ENCODE results near the gene A3GALT2. TPM values are rescaled to one million over a fixed set of nuclear protein-coding genes. Genes with fewer than 3 reads are reported as not detected.

A3GALT2 gene
- polyA plus RNA-seq, 2 of the 4 experiments (the other 2 are of a cell fraction), result not detected

GRCh38 chr1:33366762-33367484, 46.0 kb upstream of the A3GALT2 start:
- H3K4me3 ChIP-seq, result no peak overlapping the region
- no peaks in the 10 kb centered on the region for H3K4me1 ChIP-seq
- FAIRE-seq, result no peak
- H3K9me3 ChIP-seq, result no peaks in the 10 kb centered on the region
- DNase-seq (ENCODE audit: low read depth in 1 of 2, low spot score in 1 of 2), result no peak
- no peak overlapping the region for H3K27ac ChIP-seq
- CTCF ChIA-PET, result interaction anchor here (0.8 to 13.0 kb wide), 14 partner anchors 10 to 246 kb away, joined by 3 to 162 read pairs (median 4); no protein-coding TSS in a partner anchor
- POLR2A ChIA-PET, result no interaction called here
- TF ChIP-seq CHD4 (IDR thresholded peaks at IDR 0.05; ENCODE audit: borderline replicate concordance), result no peak
- 79% methylated on average over 13 of the region's 14 CpGs for WGBS (ENCODE audit: missing lambda C conversion rate)
- H3K4me2 ChIP-seq, result no peak overlapping the region
- ATAC-seq, result no peak

DNA sequence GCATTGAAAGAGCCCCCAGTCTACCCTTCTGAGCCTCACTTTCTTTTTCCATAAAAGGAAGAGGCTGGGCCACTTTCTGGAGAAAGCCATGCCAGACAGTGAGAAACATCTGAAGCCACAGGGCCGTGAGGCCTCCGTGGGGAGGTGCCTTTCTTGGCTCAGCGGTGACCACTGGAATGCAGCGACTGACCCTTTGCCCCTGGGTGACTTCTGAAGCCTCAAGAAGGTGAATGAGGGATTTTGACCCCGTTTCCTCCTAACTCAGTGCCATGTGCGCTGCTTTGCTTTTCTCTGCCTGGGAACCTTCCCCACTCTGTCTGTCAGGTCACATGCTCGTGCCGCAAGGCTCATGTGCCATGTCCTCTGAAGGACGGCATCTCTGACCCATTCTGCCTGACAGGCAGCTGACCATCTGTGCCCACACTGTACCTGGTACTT, 44.7 kb upstream of the A3GALT2 start:
- ChIA-PET CTCF (interaction anchor here (2.0 to 13.0 kb wide), 3 partner anchors 9 to 90 kb away, joined by 7 to 162 read pairs (median 8); no protein-coding TSS in a partner anchor), POLR2A (no interaction called here)
- FAIRE-seq (no peak), ATAC-seq (no peak), DNase-seq (ENCODE audit: low read depth in 1 of 2, low spot score in 1 of 2) (no peak)
- WGBS (ENCODE audit: missing lambda C conversion rate), result 83% methylated on average over 9 of the region's 9 CpGs
- no peaks in the 10 kb centered on the region for H3K4me1 ChIP-seq
- no peak overlapping the region for H3K4me2 ChIP-seq
- TF ChIP-seq RAD21 (conservative IDR thresholded peaks at IDR 0.05 in 1 of 2, IDR thresholded peaks at IDR 0.05 in 1 of 2) (no peak), NPAS2 (CRISPR knock-in tag; IDR thresholded peaks at IDR 0.05; ENCODE audit: borderline replicate concordance) (no peak), ESRRA (IDR thresholded peaks at IDR 0.05; ENCODE audit: borderline replicate concordance, low read length) (no peak), HMGXB4 (CRISPR knock-in tag; IDR thresholded peaks at IDR 0.05; ENCODE audit: borderline replicate concordance) (no peak), HES2 (IDR thresholded peaks at IDR 0.05) (no peak), CBX2 (IDR thresholded peaks at IDR 0.05; ENCODE audit: borderline replicate concordance, low read depth) (no peak), FOSB (CRISPR knock-in tag; IDR thresholded peaks at IDR 0.05) (no peak)
- TF ChIP-seq, protein P1, sequence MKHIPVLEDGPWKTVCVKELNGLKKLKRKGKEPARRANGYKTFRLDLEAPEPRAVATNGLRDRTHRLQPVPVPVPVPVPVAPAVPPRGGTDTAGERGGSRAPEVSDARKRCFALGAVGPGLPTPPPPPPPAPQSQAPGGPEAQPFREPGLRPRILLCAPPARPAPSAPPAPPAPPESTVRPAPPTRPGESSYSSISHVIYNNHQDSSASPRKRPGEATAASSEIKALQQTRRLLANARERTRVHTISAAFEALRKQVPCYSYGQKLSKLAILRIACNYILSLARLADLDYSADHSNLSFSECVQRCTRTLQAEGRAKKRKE (CRISPR knock-in tag; IDR thresholded peaks at IDR 0.05; ENCODE audit: low read depth), result no peak
- H3K4me3 ChIP-seq, result no peak overlapping the region
- no peaks in the 10 kb centered on the region for H3K9me3 ChIP-seq
- H3K27ac ChIP-seq, result no peak overlapping the region

- no peak overlapping the region for H3K4me2 ChIP-seq
- DNase-seq (ENCODE audit: low read depth in 1 of 2, low spot score in 1 of 2) (no peak), FAIRE-seq (no peak), ATAC-seq (no peak)
- 95% methylated on average over 2 of the region's 2 CpGs for WGBS (ENCODE audit: missing lambda C conversion rate)
- H3K9me3 ChIP-seq, result no peaks in the 10 kb centered on the region
- no peak overlapping the region for H3K27ac ChIP-seq
- ChIA-PET CTCF (interaction anchor here (3.0 to 13.0 kb wide), 2 partner anchors 68 to 91 kb away, joined by 8 to 162 read pairs; no protein-coding TSS in a partner anchor), POLR2A (no interaction called here)
- TF ChIP-seq HMGXB4 (CRISPR knock-in tag; IDR thresholded peaks at IDR 0.05; ENCODE audit: borderline replicate concordance) (no peak), BHLHE40 (IDR thresholded peaks at IDR 0.05; ENCODE audit: low read depth, low read length) (no peak), ZSCAN20 (CRISPR knock-in tag; IDR thresholded peaks at IDR 0.05) (no peak), CHD2 (IDR thresholded peaks at IDR 0.05; ENCODE audit: low read length, partially characterized antibody) (no peak), MYC (IDR thresholded peaks at IDR 0.05; ENCODE audit: borderline replicate concordance, low read length) (no peak), POLR2A (IDR thresholded peaks at IDR 0.05; ENCODE audit: low read length) (no peak), SMC3 (IDR thresholded peaks at IDR 0.05) (no peak), ESRRA (IDR thresholded peaks at IDR 0.05; ENCODE audit: borderline replicate concordance, low read length) (no peak), FOSL2 (IDR thresholded peaks at IDR 0.05) (no peak), FOSL2 (CRISPR knock-in tag; IDR thresholded peaks at IDR 0.05) (no peak), RARB (CRISPR knock-in tag; IDR thresholded peaks at IDR 0.05) (no peak), RAD21 (conservative IDR thresholded peaks at IDR 0.05 in 1 of 2, IDR thresholded peaks at IDR 0.05 in 1 of 2) (no peak), RCOR1 (IDR thresholded peaks at IDR 0.05; ENCODE audit: low read depth, low read length) (no peak)
- TF ChIP-seq, protein P2, sequence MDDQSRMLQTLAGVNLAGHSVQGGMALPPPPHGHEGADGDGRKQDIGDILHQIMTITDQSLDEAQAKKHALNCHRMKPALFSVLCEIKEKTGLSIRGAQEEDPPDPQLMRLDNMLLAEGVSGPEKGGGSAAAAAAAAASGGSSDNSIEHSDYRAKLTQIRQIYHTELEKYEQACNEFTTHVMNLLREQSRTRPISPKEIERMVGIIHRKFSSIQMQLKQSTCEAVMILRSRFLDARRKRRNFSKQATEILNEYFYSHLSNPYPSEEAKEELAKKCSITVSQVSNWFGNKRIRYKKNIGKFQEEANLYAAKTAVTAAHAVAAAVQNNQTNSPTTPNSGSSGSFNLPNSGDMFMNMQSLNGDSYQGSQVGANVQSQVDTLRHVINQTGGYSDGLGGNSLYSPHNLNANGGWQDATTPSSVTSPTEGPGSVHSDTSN (IDR thresholded peaks at IDR 0.05), result no peak
- H3K4me3 ChIP-seq, result no peak overlapping the region
- H3K4me1 ChIP-seq, result no peaks in the 10 kb centered on the region
These were observed 43.6 kb upstream of the A3GALT2 start for GRCh38 chr1:33364565-33364918.

Data from A549 (cell line).